Measurements from ENCODE around the gene ODF4. TPM values are rescaled to one million over a fixed set of nuclear protein-coding genes. Genes with fewer than 3 reads are reported as not detected.

The ODF4 gene
- total RNA-seq, 1 experiment from 2014 or later: not detected

DNA sequence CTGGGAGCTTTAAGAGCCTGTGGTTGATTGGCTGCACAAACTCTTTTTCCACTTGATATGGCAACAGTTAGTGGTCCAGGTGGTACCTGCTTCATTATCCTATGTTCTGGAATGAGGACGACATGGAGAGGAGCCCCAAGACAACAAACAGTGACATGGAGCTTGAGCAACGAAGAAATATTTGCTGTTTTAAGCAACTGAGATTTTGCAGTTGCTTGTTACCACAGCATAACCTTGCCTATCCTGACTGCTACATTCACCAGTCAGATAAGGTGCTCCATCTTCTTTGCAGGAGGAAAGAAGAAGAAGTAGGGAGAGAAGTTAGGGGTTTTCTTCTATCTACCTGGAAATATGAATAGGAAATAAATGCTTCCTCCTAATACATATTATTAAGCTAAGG, 7.5 kb upstream of the ODF4 start:
- intact Hi-C loops (cut with micrococcal nuclease; ENCODE audit: unreplicated experiment): no loop called here
- TF ChIP-seq EZH2 (IDR thresholded peaks at IDR 0.05; ENCODE audit: borderline replicate concordance, low read depth, low read length, poor library complexity, severe bottlenecking): no peak
- no peak for TF ChIP-seq CTCF (conservative IDR thresholded peaks at IDR 0.05; ENCODE audit: low read depth, low read length)
- Histone ChIP-seq H3K27me3 (replicated peaks; ENCODE audit: insufficient read depth, low read depth, low read length, poor library complexity) (no peaks in the 10 kb centered on the region), H3K4me3 (ENCODE audit: low read depth, low read length, poor library complexity, severe bottlenecking) (no peak overlapping the region), H3K9me3 (ENCODE audit: low read depth, low read length, poor library complexity, severe bottlenecking) (no peaks in the 10 kb centered on the region), H3K36me3 (ENCODE audit: insufficient read depth, low read length, poor library complexity, severe bottlenecking) (no peaks in the 10 kb centered on the region), H3K4me1 (ENCODE audit: insufficient read depth, low read length, poor library complexity, severe bottlenecking) (no peaks in the 10 kb centered on the region), H3K27ac (ENCODE audit: low read depth, low read length, poor library complexity, severe bottlenecking) (no peak overlapping the region)
- ChIA-PET POLR2A (ENCODE audit: low non-redundant PET) (no interaction called here), CTCF (interaction anchor here (0.6 kb wide), 1 partner anchor 8 kb away, joined by 6 read pairs; no protein-coding TSS in a partner anchor)
- no TSS peak for BruUV-seq (replicated peaks)
- no peak for DNase-seq (ENCODE audit: low spot score)

DNA sequence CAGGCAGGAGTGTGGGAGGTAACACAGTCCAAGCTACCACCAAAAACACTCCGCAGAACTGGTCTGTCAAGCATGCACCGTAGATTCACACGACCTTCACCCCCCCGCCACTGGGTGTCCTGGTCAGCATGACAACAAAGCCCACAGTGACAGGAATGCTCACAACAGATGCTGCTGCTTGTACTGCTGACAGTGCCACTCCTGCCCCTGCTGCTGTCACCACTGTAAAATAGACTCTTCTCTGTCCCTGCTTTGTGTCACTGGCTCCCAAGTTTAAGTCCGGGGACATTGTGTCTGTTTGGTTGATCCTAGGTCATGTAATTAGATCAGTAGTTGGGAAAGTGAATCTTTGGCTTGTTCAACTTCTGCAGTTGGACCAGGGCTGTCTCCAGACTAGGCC, 7.0 kb upstream of the ODF4 start:
- Histone ChIP-seq H3K4me3 (ENCODE audit: low read depth, low read length, poor library complexity, severe bottlenecking) (no peak overlapping the region), H3K27me3 (replicated peaks; ENCODE audit: insufficient read depth, low read depth, low read length, poor library complexity) (no peaks in the 10 kb centered on the region), H3K36me3 (ENCODE audit: insufficient read depth, low read length, poor library complexity, severe bottlenecking) (no peaks in the 10 kb centered on the region), H3K4me1 (ENCODE audit: insufficient read depth, low read length, poor library complexity, severe bottlenecking) (peaks cover under 1% of the 10 kb centered on the region), H3K27ac (ENCODE audit: low read depth, low read length, poor library complexity, severe bottlenecking) (no peak overlapping the region), H3K9me3 (ENCODE audit: low read depth, low read length, poor library complexity, severe bottlenecking) (no peaks in the 10 kb centered on the region)
- TF ChIP-seq CTCF (conservative IDR thresholded peaks at IDR 0.05; ENCODE audit: low read depth, low read length) (no peak), EZH2 (IDR thresholded peaks at IDR 0.05; ENCODE audit: borderline replicate concordance, low read depth, low read length, poor library complexity, severe bottlenecking) (no peak)
- intact Hi-C loops (cut with micrococcal nuclease; ENCODE audit: unreplicated experiment): no loop called here
- ChIA-PET POLR2A (ENCODE audit: low non-redundant PET) (no interaction called here), CTCF (no interaction called here)
- DNase-seq (ENCODE audit: low spot score): no peak
- BruUV-seq (replicated peaks): no TSS peak

- no peak for DNase-seq (ENCODE audit: low spot score)
- CTCF ChIA-PET: no interaction called here
- POLR2A ChIA-PET (ENCODE audit: low non-redundant PET): no interaction called here
- no peaks in the 10 kb centered on the region for H3K27me3 ChIP-seq (replicated peaks; ENCODE audit: insufficient read depth, low read depth, low read length, poor library complexity)
- no peak overlapping the region for H3K4me3 ChIP-seq (ENCODE audit: low read depth, low read length, poor library complexity, severe bottlenecking)
- H3K27ac ChIP-seq (ENCODE audit: low read depth, low read length, poor library complexity, severe bottlenecking): no peak overlapping the region
- BruUV-seq (replicated peaks): no TSS peak
- no peaks in the 10 kb centered on the region for H3K36me3 ChIP-seq (ENCODE audit: insufficient read depth, low read length, poor library complexity, severe bottlenecking)
- H3K4me1 ChIP-seq (ENCODE audit: insufficient read depth, low read length, poor library complexity, severe bottlenecking): peaks cover 4% of the 10 kb centered on the region
- no peaks in the 10 kb centered on the region for H3K9me3 ChIP-seq (ENCODE audit: low read depth, low read length, poor library complexity, severe bottlenecking)
- intact Hi-C loops (cut with micrococcal nuclease; ENCODE audit: unreplicated experiment): no loop called here
- no peak for TF ChIP-seq EZH2 (IDR thresholded peaks at IDR 0.05; ENCODE audit: borderline replicate concordance, low read depth, low read length, poor library complexity, severe bottlenecking)
- no peak for TF ChIP-seq CTCF (conservative IDR thresholded peaks at IDR 0.05; ENCODE audit: low read depth, low read length)
These were observed 6.4 kb upstream of the ODF4 start for GRCh38 chr17:8333281-8333680.
